GM12874 (cell line): ENCODE measurements around the gene INHBA.

ENCODE experiments used
- TF ChIP-seq, protein P1 (sequence below): IDR thresholded peaks from 2 replicates; pipeline ENCODE4 v1.5.1; 2011; ENCODE audit warnings: low read depth, mild to moderate bottlenecking, control low read depth, low read length, moderate library complexity; ENCODE audit not compliant: insufficient read depth

Gene INHBA

DNA sequence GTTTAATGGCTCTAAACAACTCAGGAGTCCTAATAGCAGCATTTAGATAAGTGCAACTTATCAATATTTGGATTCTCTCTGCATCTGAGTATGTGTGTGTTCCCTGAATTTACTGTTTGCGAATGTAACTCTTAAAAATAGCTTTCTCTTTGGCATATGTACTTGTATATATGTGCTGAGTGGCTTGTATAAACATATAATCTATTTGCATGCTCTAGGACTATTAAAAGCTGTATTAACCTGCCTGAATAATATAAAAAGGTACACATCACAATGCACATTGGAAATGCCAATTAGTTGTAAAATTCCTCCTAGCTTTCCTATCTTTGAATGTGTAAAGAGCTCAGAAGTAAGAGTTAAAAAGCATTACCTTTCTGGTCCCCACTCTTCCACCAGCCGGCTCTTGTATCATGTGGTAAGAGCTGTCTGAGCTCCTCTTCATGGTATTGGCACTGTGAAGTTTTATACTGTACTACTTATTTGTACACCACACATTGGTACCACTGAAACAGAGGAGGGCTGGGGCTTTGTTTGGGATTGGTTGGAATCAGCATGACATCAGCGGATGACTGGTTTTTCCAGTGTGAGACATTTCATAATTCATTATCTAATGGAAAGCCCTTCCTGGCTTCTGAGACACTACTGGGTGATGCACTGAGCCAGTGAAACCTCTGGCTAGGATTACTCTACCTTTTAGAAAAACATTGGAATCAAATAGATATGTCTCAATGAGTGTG is at the start of gene INHBA:
Gene INHBA (minus strand): TSS at position 456 of the 737 bp plus-strand sequence. CDS start 2,716 bp downstream, outside the sequence.
- TF ChIP-seq, protein P1, sequence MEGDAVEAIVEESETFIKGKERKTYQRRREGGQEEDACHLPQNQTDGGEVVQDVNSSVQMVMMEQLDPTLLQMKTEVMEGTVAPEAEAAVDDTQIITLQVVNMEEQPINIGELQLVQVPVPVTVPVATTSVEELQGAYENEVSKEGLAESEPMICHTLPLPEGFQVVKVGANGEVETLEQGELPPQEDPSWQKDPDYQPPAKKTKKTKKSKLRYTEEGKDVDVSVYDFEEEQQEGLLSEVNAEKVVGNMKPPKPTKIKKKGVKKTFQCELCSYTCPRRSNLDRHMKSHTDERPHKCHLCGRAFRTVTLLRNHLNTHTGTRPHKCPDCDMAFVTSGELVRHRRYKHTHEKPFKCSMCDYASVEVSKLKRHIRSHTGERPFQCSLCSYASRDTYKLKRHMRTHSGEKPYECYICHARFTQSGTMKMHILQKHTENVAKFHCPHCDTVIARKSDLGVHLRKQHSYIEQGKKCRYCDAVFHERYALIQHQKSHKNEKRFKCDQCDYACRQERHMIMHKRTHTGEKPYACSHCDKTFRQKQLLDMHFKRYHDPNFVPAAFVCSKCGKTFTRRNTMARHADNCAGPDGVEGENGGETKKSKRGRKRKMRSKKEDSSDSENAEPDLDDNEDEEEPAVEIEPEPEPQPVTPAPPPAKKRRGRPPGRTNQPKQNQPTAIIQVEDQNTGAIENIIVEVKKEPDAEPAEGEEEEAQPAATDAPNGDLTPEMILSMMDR, result no peak

GRCh38 chr7:41752615-41753014 is 49.7 kb upstream of the INHBA start:
- TF ChIP-seq, protein P1, result no peak

- TF ChIP-seq, protein P1, result no peak
Observed at GRCh38 chr7:41750661-41751540, 48.0 kb upstream of the INHBA start.

GRCh38 chr7:41747961-41748360 is 45.1 kb upstream of the INHBA start:
- TF ChIP-seq, protein P1, result no peak

- TF ChIP-seq, protein P1, result no peak
Observed at GRCh38 chr7:41745451-41745850, 42.6 kb upstream of the INHBA start.

DNA sequence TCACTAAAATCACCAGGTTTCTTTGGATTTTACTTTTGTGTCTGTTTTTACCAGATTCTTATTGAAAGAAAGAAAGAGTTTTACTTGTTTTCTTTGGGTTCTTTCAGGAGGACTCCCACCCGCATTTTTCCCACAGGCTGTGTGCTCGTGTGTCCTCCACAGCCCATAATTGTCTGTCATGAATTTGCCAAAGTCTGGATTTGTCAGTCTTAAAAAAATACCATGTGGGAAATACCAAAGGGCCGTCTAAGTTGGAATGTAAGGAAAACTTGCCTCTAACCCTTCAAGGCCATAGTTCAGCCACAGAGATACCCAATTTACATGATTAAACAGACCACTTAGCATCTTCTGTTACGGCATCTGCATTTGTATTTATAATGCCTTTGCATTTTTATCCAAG is 41.3 kb upstream of the INHBA start:
- TF ChIP-seq, protein P1, result no peak

GRCh38 chr7:41742401-41743020 is 39.6 kb upstream of the INHBA start:
- TF ChIP-seq, protein P1, result no peak
